CD4-positive, alpha-beta T cell treated with Interleukin-15 for 4 hours (primary cell): ENCODE data around the gene PEX26.
"Not testable (repeated sequence)": the region's sequence is repeated elsewhere in the genome, so short reads cannot be mapped to it uniquely, and the experiment has no call there.

Experiments
- DNase-seq: peaks from one replicate; pipeline ENCODE4 v3.0.0-alpha.2; 2020; ENCODE audit warnings: low spot score

Gene PEX26

GRCh38 chr22:18071307-18071967 is 6.4 kb upstream of the PEX26 start:
- not testable (repeated sequence) for DNase-seq

GRCh38 chr22:18071968-18072310 is 5.9 kb upstream of the PEX26 start:
- DNase-seq: no peak

GRCh38 chr22:18073467-18073866 is 4.3 kb upstream of the PEX26 start:
- DNase-seq: no peak

- DNase-seq: not testable (repeated sequence)
These were observed 3.9 kb upstream of the PEX26 start for GRCh38 chr22:18073927-18074326.

- DNase-seq: no peak
These were observed 2.6 kb upstream of the PEX26 start for GRCh38 chr22:18075101-18075719.

- DNase-seq: peak; percentile 74
These were observed 1.9 kb upstream of the PEX26 start for GRCh38 chr22:18075720-18076497.

- no peak for DNase-seq
These were observed 627 bp upstream of the PEX26 start for GRCh38 chr22:18077087-18077638.

GRCh38 chr22:18078329-18079041 is 695 bp downstream of the PEX26 start:
- DNase-seq: peak; percentile 24

GRCh38 chr22:18079706-18080233 is 2.0 kb downstream of the PEX26 start:
- no peak for DNase-seq

- DNase-seq: no peak
These were observed 3.6 kb downstream of the PEX26 start for GRCh38 chr22:18081416-18081815.

- DNase-seq: no peak
These were observed 4.7 kb downstream of the PEX26 start for GRCh38 chr22:18082467-18082866.

GRCh38 chr22:18083406-18083805 is 5.6 kb downstream of the PEX26 start:
- DNase-seq: no peak

GRCh38 chr22:18085188-18085587 is 7.4 kb downstream of the PEX26 start:
- no peak for DNase-seq

GRCh38 chr22:18087350-18087855 is 9.6 kb downstream of the PEX26 start:
- no peak for DNase-seq

- peak; percentile 21 for DNase-seq
These were observed 11.2 kb downstream of the PEX26 start for GRCh38 chr22:18088825-18089568.

- DNase-seq: no peak
These were observed 12.5 kb downstream of the PEX26 start for GRCh38 chr22:18090286-18090685.

GRCh38 chr22:18091478-18091877 is 13.7 kb downstream of the PEX26 start:
- DNase-seq: no peak

- DNase-seq: peak; percentile 38
These were observed 14.2 kb downstream of the PEX26 start for GRCh38 chr22:18091916-18092526.

- no peak for DNase-seq
These were observed 15.9 kb downstream of the PEX26 start for GRCh38 chr22:18093661-18094060.

- DNase-seq: no peak
These were observed 17.5 kb downstream of the PEX26 start for GRCh38 chr22:18095101-18095805.
